ENCODE data around the gene ATXN7L2.

DNA sequence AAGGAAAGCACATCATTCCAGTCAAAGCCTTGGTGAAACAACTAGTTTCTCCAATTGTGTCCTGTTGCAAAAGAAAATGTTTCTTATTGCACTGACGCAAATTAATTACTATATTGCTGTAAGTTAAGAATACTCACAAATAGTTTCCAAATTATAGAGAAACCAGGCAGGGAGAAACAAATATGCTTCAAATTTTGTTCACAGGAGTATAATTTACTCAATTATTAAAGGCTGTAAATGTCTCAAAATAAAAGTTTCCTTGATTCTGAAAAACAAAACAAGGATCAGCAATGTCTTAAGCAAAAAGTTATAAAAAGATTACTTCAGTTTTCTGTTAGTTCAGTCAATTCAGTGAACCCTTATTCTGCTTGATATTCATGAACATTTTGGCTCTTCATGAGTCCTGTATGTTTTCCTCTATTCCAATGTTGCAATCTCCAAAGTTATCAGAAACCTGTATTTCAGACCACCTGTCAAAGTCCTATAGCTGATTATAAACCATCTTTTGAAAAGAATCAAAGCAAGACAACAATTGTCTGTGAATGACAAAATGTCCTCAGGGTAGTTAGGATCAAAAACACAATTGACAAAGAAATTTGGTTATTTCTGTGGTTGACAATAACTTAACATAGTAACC is 29.1 kb upstream of the ATXN7L2 start:
- TF ChIP-seq CTCF (IDR thresholded peaks at IDR 0.05) (no peak), ZFX (IDR thresholded peaks at IDR 0.05; ENCODE audit: borderline replicate concordance) (no peak)

Measured in 22Rv1 (cell line).